Gastrocnemius medialis (tissue), 4 donors: ENCODE measurements around the gene NDOR1. TPM values are rescaled to one million over a fixed set of nuclear protein-coding genes. Genes with fewer than 3 reads are reported as not detected.
A peak's percentile ranks its signal among the peaks of the same experiment; 100 is the strongest.

ENCODE experiments used
- ATAC-seq, 2 donors: fragments of 150-250 bp; one replicate each; pipeline ENCODE4 v1.9.1; 2016
- DNase-seq, 2 donors: peaks; one replicate each; pipeline ENCODE4 v3.0.0-alpha.2; 2019
- H3K27ac ChIP-seq, 4 donors: fragments of 200-600 bp; sonication (generic); 1 replicate in 1 of 4; 2 replicates in 3 of 4; pipeline ENCODE4 v1.5.1; 2016 to 2018; ENCODE audit warnings: mild to moderate bottlenecking in 2 of 4, moderate library complexity in 1 of 4
- H3K27me3 ChIP-seq, 3 donors: fragments of 200-600 bp; sonication (generic) in 2 of 3; 1 replicate in 1 of 3; 2 replicates in 2 of 3; pipeline versions ENCODE4 v1.5.1 to v1.6.0; 2016 to 2019; ENCODE audit warnings: mild to moderate bottlenecking in 1 of 3, moderate library complexity in 1 of 3
- H3K36me3 ChIP-seq, 2 donors: fragments of 200-600 bp; sonication (generic) in 1 of 2; one replicate each; pipeline ENCODE4 v1.5.1; 2017 to 2018
- H3K4me1 ChIP-seq, 2 donors: fragments of 200-600 bp; sonication (generic) in 1 of 2; one replicate each; pipeline ENCODE4 v1.5.1; 2016 to 2017; ENCODE audit warnings: mild to moderate bottlenecking in 2 of 2
- H3K4me3 ChIP-seq, 4 donors: fragments of 200-600 bp; sonication (generic) in 3 of 4; 1 replicate in 1 of 4; 2 replicates in 3 of 4; pipeline ENCODE4 v1.5.1; 2016 to 2019; ENCODE audit warnings: mild to moderate bottlenecking in 2 of 4
- H3K9me3 ChIP-seq, 3 donors: fragments of 200-600 bp; sonication (generic) in 2 of 3; 1 replicate in 1 of 3; 2 replicates in 2 of 3; pipeline ENCODE4 v1.5.1; 2016 to 2019
- CTCF ChIP-seq, 5 experiments: fragments of 450-650 bp in 3 of 5; fragments of 200-600 bp in 2 of 5; sonication (generic) in 2 of 5; IDR thresholded peaks in 4 of 5; conservative IDR thresholded peaks in 1 of 5; 1 replicate in 4 of 5; 2 replicates in 1 of 5; pipeline ENCODE4 v1.5.1; 2016 to 2019; ENCODE audit warnings: antibody characterized with exemption in 5 of 5, mild to moderate bottlenecking in 3 of 5, moderate library complexity in 3 of 5
- POLR2A ChIP-seq, 2 donors: fragments of 450-650 bp; IDR thresholded peaks; one replicate each; pipeline ENCODE4 v1.6.1; 2017; ENCODE audit warnings: antibody characterized with exemption in 2 of 2, mild to moderate bottlenecking in 2 of 2, moderate library complexity in 2 of 2
- in situ Hi-C, 4 donors: fragments of 200-750 bp; cut with MboI; loops; one replicate each; pipeline versions ENCODE4 v1.15.0 to v1.8.0; 2017; ENCODE audit warnings: low sequenced_read_pairs in 4 of 4
- intact Hi-C: fragments of 100-400 bp; cut with DNase I; formaldehyde crosslinking; loops from one replicate; pipeline ENCODE4 v1.15.1; 2023; ENCODE audit warnings: low total_unique reads
- total RNA-seq, 4 donors: library from RNA; depleted of rRNA; stranded (reverse); fragments of >200 nt; gene quantifications; one replicate each; pipeline versions ENCODE4 v1.1.0 to v1.2.3, GENCODE V29; 2016

Gene NDOR1
- total RNA-seq, 4 donors from 2014 or later, result 2.4 to 5.0 (median 4.1) TPM

GRCh38 chr9:137165250-137165836 lies 40.2 kb upstream of the NDOR1 start:
- Histone ChIP-seq H3K4me1 (peaks cover 8 to 21% of the 10 kb centered on the region in 2 donors), H3K27me3 (peaks cover 87 to 91% (median 89%) of the 10 kb centered on the region in 3 donors)
- intact Hi-C loops, result no loop called here

DNA sequence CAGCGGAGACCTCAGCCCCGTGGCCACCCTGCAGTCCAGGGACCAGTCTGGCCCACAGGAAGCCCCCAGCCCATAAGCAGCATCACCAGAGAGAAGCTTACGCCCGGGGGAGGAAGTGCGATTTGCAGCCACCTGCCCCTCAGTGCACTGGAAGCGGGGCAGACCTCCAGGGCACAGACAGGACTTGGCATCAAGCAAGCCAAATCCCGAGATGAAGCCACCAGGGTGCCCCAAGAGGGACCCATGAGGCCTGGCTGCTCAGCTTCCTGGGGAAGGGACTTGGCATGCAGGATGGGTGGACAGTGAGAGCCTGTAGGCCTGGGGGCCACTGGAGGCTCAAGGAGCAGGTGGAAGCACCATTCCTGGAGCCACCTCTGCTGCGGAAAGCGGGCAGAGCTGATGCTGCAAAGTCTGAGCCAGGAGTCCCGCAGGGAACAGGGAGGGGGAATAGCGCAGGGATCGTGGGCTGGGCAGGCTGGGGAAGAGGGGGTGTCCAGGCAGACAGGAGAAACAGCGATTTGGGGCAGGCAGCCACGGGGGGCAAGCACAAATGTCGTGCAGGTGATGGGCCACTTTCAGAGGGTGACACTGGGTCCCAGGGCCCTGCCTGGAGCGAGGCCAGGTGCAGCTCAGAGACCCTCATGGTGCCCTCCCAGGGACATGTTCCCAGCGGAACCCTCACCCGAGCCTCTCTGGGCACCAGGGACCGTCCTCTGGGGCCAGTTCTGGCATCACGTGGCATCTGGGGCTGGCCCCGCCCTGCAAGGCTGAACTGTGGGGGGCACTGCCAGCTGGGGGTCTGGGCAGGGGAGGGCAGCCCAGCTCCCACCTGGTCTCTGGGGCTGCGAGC lies 38.9 kb upstream of the NDOR1 start:
- peaks cover 79 to 88% (median 85%) of the 10 kb centered on the region in 3 donors for H3K27me3 ChIP-seq
- DNase-seq (no peak), ATAC-seq (no peak)
- no peak overlapping the region for H3K27ac ChIP-seq
- H3K4me1 ChIP-seq, result peaks cover 8 to 21% of the 10 kb centered on the region in 2 donors
- no peaks in the 10 kb centered on the region for H3K36me3 ChIP-seq
- intact Hi-C loops, result no loop called here
- TF ChIP-seq POLR2A (IDR thresholded peaks at IDR 0.05), result no peak
- TF ChIP-seq CTCF (IDR thresholded peaks at IDR 0.05 in 4 of 5, conservative IDR thresholded peaks at IDR 0.05 in 1 of 5), result no peak
- in situ Hi-C loops, result no loop called here
- H3K9me3 ChIP-seq, result no peaks in the 10 kb centered on the region
- H3K4me3 ChIP-seq, result no peak overlapping the region

More at GRCh38 chr9:137165250-137165836, 40.2 kb upstream of the NDOR1 start:
- H3K9me3 ChIP-seq, result no peaks in the 10 kb centered on the region
- TF ChIP-seq POLR2A (IDR thresholded peaks at IDR 0.05) (no peak), CTCF (IDR thresholded peaks at IDR 0.05 in 4 of 5, conservative IDR thresholded peaks at IDR 0.05 in 1 of 5) (no peak)
- H3K27ac ChIP-seq, result no peak overlapping the region
- in situ Hi-C loops, result no loop called here
- no peaks in the 10 kb centered on the region for H3K36me3 ChIP-seq
- DNase-seq (no peak), ATAC-seq (no peak)
- H3K4me3 ChIP-seq, result no peak overlapping the region

- Histone ChIP-seq H3K4me3 (no peak overlapping the region), H3K27ac (no peak overlapping the region), H3K4me1 (peaks cover 8 to 21% of the 10 kb centered on the region in 2 donors), H3K27me3 (peaks cover 72 to 84% (median 81%) of the 10 kb centered on the region in 3 donors), H3K36me3 (no peaks in the 10 kb centered on the region), H3K9me3 (no peaks in the 10 kb centered on the region)
- DNase-seq (no peak), ATAC-seq (no peak)
- in situ Hi-C loops, result no loop called here
- intact Hi-C loops, result no loop called here
- no peak for TF ChIP-seq POLR2A (IDR thresholded peaks at IDR 0.05)
- TF ChIP-seq CTCF (IDR thresholded peaks at IDR 0.05 in 4 of 5, conservative IDR thresholded peaks at IDR 0.05 in 1 of 5), result no peak
Measured at GRCh38 chr9:137167277-137167746, 38.2 kb upstream of the NDOR1 start.

DNA sequence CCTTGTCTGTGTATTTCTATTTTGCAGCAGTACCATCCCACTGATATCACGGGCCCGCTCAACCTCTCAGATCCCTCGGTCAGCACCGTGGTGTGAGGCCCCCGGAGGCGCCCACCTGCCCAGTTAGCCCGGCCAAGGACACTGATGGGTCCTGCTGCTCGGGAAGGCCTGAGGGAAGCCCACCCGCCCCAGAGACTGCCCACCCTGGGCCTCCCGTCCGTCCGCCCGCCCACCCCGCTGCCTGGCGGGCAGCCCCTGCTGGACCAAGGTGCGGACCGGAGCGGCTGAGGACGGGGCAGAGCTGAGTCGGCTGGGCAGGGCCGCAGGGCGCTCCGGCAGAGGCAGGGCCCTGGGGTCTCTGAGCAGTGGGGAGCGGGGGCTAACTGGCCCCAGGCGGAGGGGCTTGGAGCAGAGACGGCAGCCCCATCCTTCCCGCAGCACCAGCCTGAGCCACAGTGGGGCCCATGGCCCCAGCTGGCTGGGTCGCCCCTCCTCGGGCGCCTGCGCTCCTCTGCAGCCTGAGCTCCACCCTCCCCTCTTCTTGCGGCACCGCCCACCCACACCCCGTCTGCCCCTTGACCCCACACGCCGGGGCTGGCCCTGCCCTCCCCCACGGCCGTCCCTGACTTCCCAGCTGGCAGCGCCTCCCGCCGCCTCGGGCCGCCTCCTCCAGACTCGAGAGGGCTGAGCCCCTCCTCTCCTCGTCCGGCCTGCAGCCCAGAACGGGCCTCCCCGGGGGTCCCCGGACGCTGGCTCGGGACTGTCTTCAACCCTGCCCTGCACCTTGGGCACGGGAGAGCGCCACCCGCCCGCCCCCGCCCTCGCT lies 37.5 kb upstream of the NDOR1 start:
- intact Hi-C loops, result no loop called here
- Histone ChIP-seq H3K27ac (no peak overlapping the region), H3K27me3 (peaks cover 65 to 78% (median 74%) of the 10 kb centered on the region in 3 donors), H3K4me1 (peaks cover 8 to 15% of the 10 kb centered on the region in 2 donors), H3K36me3 (no peaks in the 10 kb centered on the region), H3K4me3 (peak overlapping the region; percentile 17 to 50 (median 40)), H3K9me3 (no peaks in the 10 kb centered on the region)
- in situ Hi-C loops, result no loop called here
- TF ChIP-seq POLR2A (IDR thresholded peaks at IDR 0.05) (no peak), CTCF (IDR thresholded peaks at IDR 0.05 in 4 of 5, conservative IDR thresholded peaks at IDR 0.05 in 1 of 5) (no peak)
- DNase-seq, result no peak
- no peak for ATAC-seq
